Measurements from ENCODE around the gene C16orf78. TPM values are rescaled to one million over a fixed set of nuclear protein-coding genes. Genes with fewer than 3 reads are reported as not detected.
"Not testable (repeated sequence)": the region's sequence is repeated elsewhere in the genome, so short reads cannot be mapped to it uniquely, and the experiment has no call there.

The C16orf78 gene
- total and polyA plus RNA-seq, 5 experiments from 2014 or later = not detected

GRCh38 chr16:49353680-49354079 lies 19.9 kb upstream of the C16orf78 start:
- DNase-seq (no peak), ATAC-seq (no peak)
- Mint-ChIP-seq H3K27me3 (peaks cover 11 to 60% (median 25%) of the 10 kb centered on the region in 5 donors), H3K4me3 (no peak overlapping the region), H3K27ac (no peak overlapping the region), H3K4me1 (peaks cover 0 to 7% (median under 1%) of the 10 kb centered on the region in 4 donors), H3K36me3 (no peaks in the 10 kb centered on the region), H3K9me3 (no peaks in the 10 kb centered on the region)
- POLR2A ChIA-PET = no interaction called here

- Mint-ChIP-seq H3K4me3 (no peak overlapping the region), H3K27ac (no peak overlapping the region), H3K9me3 (no peaks in the 10 kb centered on the region), H3K4me1 (peaks cover 0 to 7% (median under 1%) of the 10 kb centered on the region in 4 donors), H3K27me3 (peaks cover 11 to 60% (median 21%) of the 10 kb centered on the region in 5 donors), H3K36me3 (no peaks in the 10 kb centered on the region)
- POLR2A ChIA-PET = no interaction called here
- no peak for DNase-seq
- ATAC-seq = no peak
Observed at GRCh38 chr16:49354101-49354500, 19.5 kb upstream of the C16orf78 start.

GRCh38 chr16:49354991-49355390 lies 18.6 kb upstream of the C16orf78 start:
- POLR2A ChIA-PET = no interaction called here
- H3K4me3 Mint-ChIP-seq = no peak overlapping the region
- ATAC-seq = no peak

GRCh38 chr16:49355933-49356665 lies 17.5 kb upstream of the C16orf78 start:
- DNase-seq (no peak), ATAC-seq (no peak)
- POLR2A ChIA-PET = no interaction called here
- Mint-ChIP-seq H3K4me1 (peaks cover 0 to 2% (median 0%) of the 10 kb centered on the region in 4 donors), H3K27ac (no peak overlapping the region), H3K36me3 (no peaks in the 10 kb centered on the region), H3K27me3 (peaks cover 3 to 47% (median 10%) of the 10 kb centered on the region in 5 donors), H3K4me3 (no peak overlapping the region), H3K9me3 (no peaks in the 10 kb centered on the region)

More at GRCh38 chr16:49354991-49355390, 18.6 kb upstream of the C16orf78 start:
- Mint-ChIP-seq H3K27ac (no peak overlapping the region), H3K36me3 (no peaks in the 10 kb centered on the region), H3K27me3 (peaks cover 11 to 58% (median 20%) of the 10 kb centered on the region in 5 donors), H3K4me1 (peaks cover 0 to 7% (median under 1%) of the 10 kb centered on the region in 4 donors), H3K9me3 (no peaks in the 10 kb centered on the region)
- DNase-seq = no peak

GRCh38 chr16:49356728-49357488 lies 16.7 kb upstream of the C16orf78 start:
- Mint-ChIP-seq H3K27ac (no peak overlapping the region), H3K36me3 (no peaks in the 10 kb centered on the region), H3K4me1 (no peaks in the 10 kb centered on the region), H3K27me3 (peaks cover 1 to 39% (median 10%) of the 10 kb centered on the region in 5 donors), H3K9me3 (no peaks in the 10 kb centered on the region), H3K4me3 (no peak overlapping the region)
- POLR2A ChIA-PET = no interaction called here
- DNase-seq = no peak
- ATAC-seq = no peak

GRCh38 chr16:49359591-49359990 lies 14.0 kb upstream of the C16orf78 start:
- Mint-ChIP-seq H3K9me3 (peaks cover 0 to 9% (median 0%) of the 10 kb centered on the region in 9 donors), H3K4me1 (no peaks in the 10 kb centered on the region), H3K27me3 (peaks cover 1 to 21% (median 9%) of the 10 kb centered on the region in 5 donors), H3K4me3 (no peak overlapping the region), H3K27ac (no peak overlapping the region), H3K36me3 (no peaks in the 10 kb centered on the region)
- POLR2A ChIA-PET = no interaction called here
- ATAC-seq = no peak
- no peak for DNase-seq

- ATAC-seq, H3K9me3 Mint-ChIP-seq, POLR2A ChIA-PET, H3K4me3 Mint-ChIP-seq, DNase-seq, H3K36me3 Mint-ChIP-seq, H3K27ac Mint-ChIP-seq: not testable (repeated sequence)
- H3K4me1 Mint-ChIP-seq = peaks cover 0 to 10% (median 0%) of the 10 kb centered on the region in 4 donors
- H3K27me3 Mint-ChIP-seq = peaks cover 1 to 24% (median 3%) of the 10 kb centered on the region in 5 donors
Observed at GRCh38 chr16:49361731-49362130, 11.9 kb upstream of the C16orf78 start.

- peaks cover 0 to 13% (median 0%) of the 10 kb centered on the region in 4 donors for H3K4me1 Mint-ChIP-seq
- no peak overlapping the region for H3K4me3 Mint-ChIP-seq
- no peaks in the 10 kb centered on the region for H3K36me3 Mint-ChIP-seq
- POLR2A ChIA-PET = no interaction called here
- H3K27ac Mint-ChIP-seq = no peak overlapping the region
- DNase-seq = no peak
- peaks cover 0 to 9% (median 0%) of the 10 kb centered on the region in 9 donors for H3K9me3 Mint-ChIP-seq
- peaks cover 1 to 22% (median 2%) of the 10 kb centered on the region in 5 donors for H3K27me3 Mint-ChIP-seq
- no peak for ATAC-seq
Observed at GRCh38 chr16:49362230-49362629, 11.4 kb upstream of the C16orf78 start.

GRCh38 chr16:49365711-49366509 lies 7.7 kb upstream of the C16orf78 start:
- Mint-ChIP-seq H3K27ac (no peak overlapping the region), H3K9me3 (peaks cover 0 to 15% (median 0%) of the 10 kb centered on the region in 9 donors), H3K27me3 (peaks cover 0 to 20% (median 5%) of the 10 kb centered on the region in 5 donors), H3K4me3 (no peak overlapping the region), H3K36me3 (no peaks in the 10 kb centered on the region), H3K4me1 (peaks cover 0 to 13% (median 0%) of the 10 kb centered on the region in 4 donors)
- no peak for ATAC-seq
- DNase-seq = no peak
- POLR2A ChIA-PET = no interaction called here

GRCh38 chr16:49366669-49367068 lies 6.9 kb upstream of the C16orf78 start:
- H3K36me3 Mint-ChIP-seq = no peaks in the 10 kb centered on the region
- peaks cover 0 to 15% (median 0%) of the 10 kb centered on the region in 9 donors for H3K9me3 Mint-ChIP-seq
- peaks cover 0 to 13% (median 0%) of the 10 kb centered on the region in 4 donors for H3K4me1 Mint-ChIP-seq
- H3K4me3 Mint-ChIP-seq = no peak overlapping the region
- no peak for DNase-seq
- H3K27ac Mint-ChIP-seq = no peak overlapping the region
- H3K27me3 Mint-ChIP-seq = peaks cover 0 to 20% (median 5%) of the 10 kb centered on the region in 5 donors
- POLR2A ChIA-PET = no interaction called here
- no peak for ATAC-seq

- Mint-ChIP-seq H3K27ac (no peak overlapping the region), H3K4me3 (no peak overlapping the region), H3K9me3 (peaks cover 0 to 7% (median 0%) of the 10 kb centered on the region in 9 donors), H3K27me3 (peaks cover 0 to 28% (median 4%) of the 10 kb centered on the region in 5 donors), H3K36me3 (no peaks in the 10 kb centered on the region), H3K4me1 (peaks cover 0 to 13% (median 0%) of the 10 kb centered on the region in 4 donors)
- POLR2A ChIA-PET = no interaction called here
- DNase-seq = no peak
- no peak for ATAC-seq
Observed at GRCh38 chr16:49369651-49370611, 3.7 kb upstream of the C16orf78 start.

- POLR2A ChIA-PET = no interaction called here
- no peak for DNase-seq
- H3K4me1 Mint-ChIP-seq = peaks cover 0 to 2% (median 0%) of the 10 kb centered on the region in 4 donors
- no peak overlapping the region for H3K4me3 Mint-ChIP-seq
- ATAC-seq = no peak
- no peak overlapping the region for H3K27ac Mint-ChIP-seq
- H3K9me3 Mint-ChIP-seq = peaks cover 0 to 5% (median 0%) of the 10 kb centered on the region in 9 donors
- H3K27me3 Mint-ChIP-seq = peaks cover 0 to 25% (median 15%) of the 10 kb centered on the region in 5 donors
- H3K36me3 Mint-ChIP-seq = no peaks in the 10 kb centered on the region
Observed at GRCh38 chr16:49376206-49376605, 2.6 kb downstream of the C16orf78 start.

Measured in naive thymus-derived CD8-positive, alpha-beta T cell (primary cell).